ENCODE measurements around the gene PGC.

The PGC gene

GRCh38 chr6:41729624-41730023, 17.6 kb downstream of the PGC start:
- DNase-seq = no peak

- no peak for DNase-seq
These were observed 18.2 kb downstream of the PGC start for GRCh38 chr6:41728954-41729353.

GRCh38 chr6:41728073-41728936, 18.9 kb downstream of the PGC start:
- DNase-seq = no peak

- no peak for DNase-seq
These were observed 19.5 kb downstream of the PGC start for GRCh38 chr6:41727705-41728072.

GRCh38 chr6:41726876-41727275, 20.3 kb downstream of the PGC start:
- DNase-seq = no peak

- no peak for DNase-seq
These were observed 22.4 kb downstream of the PGC start for GRCh38 chr6:41724586-41725501.

- DNase-seq = no peak
These were observed 23.0 kb downstream of the PGC start for GRCh38 chr6:41724228-41724580.

- no peak for DNase-seq
These were observed 23.5 kb downstream of the PGC start for GRCh38 chr6:41723530-41724227.

GRCh38 chr6:41722969-41723529, 24.1 kb downstream of the PGC start:
- DNase-seq = no peak

- DNase-seq = no peak
These were observed 25.8 kb downstream of the PGC start for GRCh38 chr6:41721414-41721813.

GRCh38 chr6:41720783-41721182, 26.4 kb downstream of the PGC start:
- no peak for DNase-seq

- no peak for DNase-seq
These were observed 27.0 kb downstream of the PGC start for GRCh38 chr6:41720262-41720620.

GRCh38 chr6:41719436-41720261, 27.5 kb downstream of the PGC start:
- no peak for DNase-seq

- DNase-seq = no peak
These were observed 28.4 kb downstream of the PGC start for GRCh38 chr6:41718828-41719227.

- DNase-seq = no peak
These were observed 29.8 kb downstream of the PGC start for GRCh38 chr6:41717392-41717736.

GRCh38 chr6:41716516-41717391, 30.4 kb downstream of the PGC start:
- no peak for DNase-seq

- DNase-seq = no peak
These were observed 31.2 kb downstream of the PGC start for GRCh38 chr6:41715795-41716515.

- no peak for DNase-seq
These were observed 32.5 kb downstream of the PGC start for GRCh38 chr6:41714556-41715273.

- DNase-seq = no peak
These were observed 33.4 kb downstream of the PGC start for GRCh38 chr6:41713650-41714291.
